Measurements from ENCODE around the gene CCSER1.
"Not testable (repeated sequence)": the region's sequence is repeated elsewhere in the genome, so short reads cannot be mapped to it uniquely, and the experiment has no call there.

DNA sequence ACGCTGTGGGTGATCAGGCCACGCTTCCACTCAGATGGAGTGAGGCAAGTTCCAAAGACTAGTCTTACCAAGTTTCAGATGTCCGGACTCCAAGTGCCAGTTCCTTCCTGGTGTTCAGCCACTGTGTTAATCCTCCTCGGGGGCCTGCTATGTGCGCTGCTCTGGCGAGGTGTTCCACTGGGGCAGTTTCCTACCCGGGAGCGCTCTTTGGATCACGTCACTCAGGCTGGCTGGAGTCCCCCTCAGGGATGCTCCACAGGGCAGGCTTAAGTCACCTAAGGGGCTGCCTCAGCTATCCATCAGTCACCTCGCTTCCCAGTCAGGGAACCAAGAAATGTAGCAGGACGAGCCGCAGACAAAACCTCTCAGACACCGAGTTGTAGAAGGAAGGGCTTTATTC, 1231.4 kb downstream of the CCSER1 start:
- TF ChIP-seq CTCF (IDR thresholded peaks at IDR 0.05; ENCODE audit: control extremely low read depth in 1 of 3, insufficient read depth in 1 of 3, low read depth in 1 of 3, low read length in 3 of 3); EZH2 (IDR thresholded peaks at IDR 0.05; ENCODE audit: low read depth, low read length, severe bottlenecking); RFX5 (IDR thresholded peaks at IDR 0.05; ENCODE audit: borderline replicate concordance, low read depth, low read length); POLR2A (IDR thresholded peaks at IDR 0.05; ENCODE audit: control extremely low read depth in 1 of 2, low read depth in 2 of 2, low read length in 2 of 2); POLR2AphosphoS5 (IDR thresholded peaks at IDR 0.05; ENCODE audit: low read depth, low read length); ASH2L (IDR thresholded peaks at IDR 0.05; ENCODE audit: low read length); SAP30 (IDR thresholded peaks at IDR 0.05; ENCODE audit: insufficient read depth, insufficient replicate concordance, low read length); TAF1 (IDR thresholded peaks at IDR 0.05; ENCODE audit: low read depth, low read length); JUN (IDR thresholded peaks at IDR 0.05; ENCODE audit: low read depth, low read length); EP300 (IDR thresholded peaks at IDR 0.05; ENCODE audit: borderline replicate concordance in 1 of 2, low read depth in 2 of 2, low read length in 2 of 2); CBX5 (IDR thresholded peaks at IDR 0.05; ENCODE audit: low read depth, low read length); MAX (IDR thresholded peaks at IDR 0.05): not testable (repeated sequence)
- TF ChIP-seq, protein P1, sequence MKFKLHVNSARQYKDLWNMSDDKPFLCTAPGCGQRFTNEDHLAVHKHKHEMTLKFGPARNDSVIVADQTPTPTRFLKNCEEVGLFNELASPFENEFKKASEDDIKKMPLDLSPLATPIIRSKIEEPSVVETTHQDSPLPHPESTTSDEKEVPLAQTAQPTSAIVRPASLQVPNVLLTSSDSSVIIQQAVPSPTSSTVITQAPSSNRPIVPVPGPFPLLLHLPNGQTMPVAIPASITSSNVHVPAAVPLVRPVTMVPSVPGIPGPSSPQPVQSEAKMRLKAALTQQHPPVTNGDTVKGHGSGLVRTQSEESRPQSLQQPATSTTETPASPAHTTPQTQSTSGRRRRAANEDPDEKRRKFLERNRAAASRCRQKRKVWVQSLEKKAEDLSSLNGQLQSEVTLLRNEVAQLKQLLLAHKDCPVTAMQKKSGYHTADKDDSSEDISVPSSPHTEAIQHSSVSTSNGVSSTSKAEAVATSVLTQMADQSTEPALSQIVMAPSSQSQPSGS (IDR thresholded peaks at IDR 0.05; ENCODE audit: low read length): not testable (repeated sequence)
